ENCODE measurements around the gene THAP2.

Gene THAP2

DNA sequence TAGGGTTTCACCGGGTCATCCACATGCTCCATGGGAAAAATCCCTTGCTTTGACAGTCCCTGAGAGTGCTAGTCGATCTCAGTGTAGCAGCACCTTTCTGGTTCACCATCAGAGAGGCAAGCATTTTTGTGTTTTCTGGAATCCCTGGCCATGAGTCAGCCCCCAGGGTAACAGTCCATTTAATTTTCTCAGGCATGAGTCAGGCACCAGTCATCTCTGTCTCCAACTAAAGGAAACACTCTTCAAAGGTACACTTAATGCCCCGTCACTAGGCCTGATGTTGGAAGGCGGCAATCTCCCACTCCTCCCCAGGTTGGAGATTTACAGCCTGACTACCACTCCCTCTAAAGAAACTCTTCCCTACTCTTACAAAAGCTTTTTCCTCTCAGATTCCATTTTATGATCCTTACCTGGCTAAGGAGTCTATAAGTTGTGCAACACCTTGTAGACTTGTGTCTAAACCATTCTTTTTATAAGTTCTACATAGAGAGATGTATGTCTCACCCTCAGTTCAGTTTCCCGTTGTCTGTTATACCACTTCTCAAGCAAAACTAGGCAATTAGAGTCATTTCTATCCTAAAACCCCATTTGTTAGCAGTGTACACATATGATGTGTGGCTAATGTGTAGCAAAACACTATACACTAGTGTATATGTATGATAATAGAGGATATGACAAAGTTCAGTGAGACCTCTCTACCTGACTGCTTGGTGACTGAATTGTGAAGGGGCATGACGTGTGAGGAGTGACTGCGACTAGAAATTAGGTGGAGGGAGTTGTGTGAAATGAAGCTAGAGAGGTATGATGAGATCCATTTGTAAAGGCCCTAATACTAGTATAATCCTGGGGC, 46.4 kb downstream of the THAP2 start:
- Histone ChIP-seq H3K9me3 (ENCODE audit: control insufficient read depth, insufficient read depth, low read length) (no peaks in the 10 kb centered on the region), H3K4me1 (ENCODE audit: control insufficient read depth, insufficient read depth, low read length) (peaks cover 11% of the 10 kb centered on the region), H3K36me3 (ENCODE audit: control insufficient read depth, insufficient read depth, low read length) (no peaks in the 10 kb centered on the region), H3K9ac (ENCODE audit: low read depth, low read length) (no peak overlapping the region), H3K4me3 (ENCODE audit: low read depth, low read length) (no peak overlapping the region), H3K27me3 (ENCODE audit: control insufficient read depth, insufficient read depth, low read length) (no peaks in the 10 kb centered on the region)

DNA sequence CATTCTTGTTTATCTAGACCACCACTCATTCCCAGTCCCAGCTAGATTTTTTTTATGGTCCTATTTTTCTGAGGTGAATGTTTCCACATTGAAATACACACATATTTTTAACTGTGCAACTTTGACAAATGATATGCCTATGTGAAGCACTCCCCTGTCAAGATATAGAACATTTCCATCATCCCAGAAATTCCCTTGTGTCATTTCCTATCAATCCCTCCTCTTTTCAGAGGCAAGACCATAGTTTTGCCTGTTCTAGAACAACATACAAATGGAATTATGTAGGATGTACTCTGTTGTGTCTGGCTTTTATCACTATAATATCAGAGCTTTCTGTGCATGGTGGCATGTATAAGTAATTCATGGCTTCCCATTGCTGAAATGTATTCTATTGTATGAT, 54.5 kb downstream of the THAP2 start:
- Histone ChIP-seq H3K4me1 (ENCODE audit: control insufficient read depth, insufficient read depth, low read length) (no peaks in the 10 kb centered on the region), H3K9me3 (ENCODE audit: control insufficient read depth, insufficient read depth, low read length) (no peaks in the 10 kb centered on the region), H3K9ac (ENCODE audit: low read depth, low read length) (no peak overlapping the region), H3K36me3 (ENCODE audit: control insufficient read depth, insufficient read depth, low read length) (no peaks in the 10 kb centered on the region), H3K27me3 (ENCODE audit: control insufficient read depth, insufficient read depth, low read length) (no peaks in the 10 kb centered on the region), H3K4me3 (ENCODE audit: low read depth, low read length) (no peak overlapping the region)

DNA sequence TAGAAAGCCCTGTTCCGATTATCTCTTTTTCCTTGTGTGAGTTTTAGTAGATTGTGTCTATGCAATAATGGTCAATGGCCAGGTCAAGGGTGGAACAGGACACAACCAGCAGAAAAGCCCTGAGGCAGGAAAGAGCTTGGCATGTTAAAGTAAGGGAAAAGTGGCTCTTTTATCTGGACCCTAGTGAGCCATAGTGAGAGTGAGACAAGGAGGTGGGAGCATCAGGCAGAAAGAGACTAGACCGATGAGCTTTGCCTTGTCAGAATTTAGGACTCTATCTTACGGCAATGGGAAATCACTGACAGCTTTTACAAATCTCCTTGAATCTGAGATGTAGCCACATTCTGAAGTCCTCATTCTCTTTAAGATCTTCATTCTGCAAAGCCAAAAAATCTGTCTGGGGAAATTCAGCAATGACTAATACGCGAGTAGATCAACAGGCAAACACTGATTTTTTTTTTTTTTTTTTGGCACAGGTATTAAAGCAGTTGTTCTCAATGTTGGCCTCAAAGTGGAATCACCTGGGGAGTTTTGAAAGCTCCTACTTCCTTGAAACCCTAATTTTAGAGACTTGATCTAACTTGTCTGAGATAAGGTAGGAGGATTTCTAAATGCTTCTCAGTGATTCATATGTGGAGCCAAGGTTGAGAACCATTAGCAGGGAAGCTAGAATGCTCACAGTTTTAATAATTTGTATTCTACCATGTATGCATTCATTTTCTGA, 55.7 kb downstream of the THAP2 start:
- Histone ChIP-seq H3K27me3 (ENCODE audit: control insufficient read depth, insufficient read depth, low read length) (no peaks in the 10 kb centered on the region), H3K36me3 (ENCODE audit: control insufficient read depth, insufficient read depth, low read length) (no peaks in the 10 kb centered on the region), H3K4me3 (ENCODE audit: low read depth, low read length) (no peak overlapping the region), H3K9me3 (ENCODE audit: control insufficient read depth, insufficient read depth, low read length) (no peaks in the 10 kb centered on the region), H3K9ac (ENCODE audit: low read depth, low read length) (no peak overlapping the region), H3K4me1 (ENCODE audit: control insufficient read depth, insufficient read depth, low read length) (no peaks in the 10 kb centered on the region)

DNA sequence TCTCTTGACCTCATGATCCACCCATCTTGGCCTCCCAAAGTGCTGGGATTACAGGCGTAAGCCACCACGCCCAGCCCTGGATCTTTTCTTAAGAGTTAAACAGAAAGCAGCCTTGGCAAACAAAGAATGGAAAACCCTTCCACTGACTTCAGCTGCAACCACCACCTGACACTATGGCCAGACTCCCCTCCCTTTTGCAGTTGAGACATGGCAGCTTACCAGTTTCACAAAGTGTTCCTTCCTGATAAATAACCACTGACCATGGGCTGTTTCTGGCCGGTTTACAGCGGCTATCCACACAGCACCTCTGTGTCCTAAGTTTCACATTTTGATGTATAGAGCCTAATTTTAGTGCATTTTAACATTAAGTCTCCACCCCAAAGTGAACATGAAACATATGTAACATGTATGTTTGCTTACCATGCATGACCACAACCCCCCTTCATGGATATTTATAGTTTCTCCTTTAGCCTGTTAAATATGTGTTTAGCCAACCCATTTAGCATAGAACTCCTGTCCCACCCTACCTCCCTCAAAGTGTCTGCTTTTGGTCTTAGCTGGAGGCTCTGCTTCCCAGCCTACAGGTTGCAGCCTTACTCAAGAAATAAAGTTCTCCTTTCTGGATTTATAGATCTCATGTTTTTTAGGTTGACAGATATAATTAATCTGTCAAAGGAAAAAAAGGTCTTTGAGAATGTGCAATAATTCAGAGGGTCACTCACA, 57.8 kb downstream of the THAP2 start:
- H3K27me3 ChIP-seq (ENCODE audit: control insufficient read depth, insufficient read depth, low read length): no peaks in the 10 kb centered on the region
- no peaks in the 10 kb centered on the region for H3K4me1 ChIP-seq (ENCODE audit: control insufficient read depth, insufficient read depth, low read length)
- H3K9me3 ChIP-seq (ENCODE audit: control insufficient read depth, insufficient read depth, low read length): no peaks in the 10 kb centered on the region
- H3K9ac ChIP-seq (ENCODE audit: low read depth, low read length): no peak overlapping the region
- no peak overlapping the region for H3K4me3 ChIP-seq (ENCODE audit: low read depth, low read length)
- H3K36me3 ChIP-seq (ENCODE audit: control insufficient read depth, insufficient read depth, low read length): no peaks in the 10 kb centered on the region

DNA sequence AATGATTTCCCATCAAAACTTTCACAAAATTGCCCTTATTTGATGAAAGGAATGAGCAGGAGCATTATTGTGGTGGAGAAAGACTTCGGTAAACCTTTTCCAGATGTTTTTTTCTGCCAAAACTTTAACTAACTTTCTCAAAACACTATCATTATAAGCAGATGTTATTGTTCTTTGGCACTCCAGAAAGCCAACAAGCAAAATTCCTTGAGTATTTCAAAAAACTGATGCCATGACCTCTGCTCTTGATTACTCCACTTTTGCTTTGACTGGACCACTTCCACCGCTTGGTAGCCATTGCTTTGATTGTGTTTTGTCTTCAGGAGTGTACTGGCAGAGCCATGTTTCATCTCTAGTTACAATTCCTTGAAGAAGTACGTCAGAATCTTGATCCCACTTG, 60.9 kb downstream of the THAP2 start:
- Histone ChIP-seq H3K4me1 (ENCODE audit: control insufficient read depth, insufficient read depth, low read length) (no peaks in the 10 kb centered on the region), H3K4me3 (ENCODE audit: low read depth, low read length) (no peak overlapping the region), H3K36me3 (ENCODE audit: control insufficient read depth, insufficient read depth, low read length) (no peaks in the 10 kb centered on the region), H3K9ac (ENCODE audit: low read depth, low read length) (no peak overlapping the region), H3K9me3 (ENCODE audit: control insufficient read depth, insufficient read depth, low read length) (no peaks in the 10 kb centered on the region), H3K27me3 (ENCODE audit: control insufficient read depth, insufficient read depth, low read length) (no peaks in the 10 kb centered on the region)

DNA sequence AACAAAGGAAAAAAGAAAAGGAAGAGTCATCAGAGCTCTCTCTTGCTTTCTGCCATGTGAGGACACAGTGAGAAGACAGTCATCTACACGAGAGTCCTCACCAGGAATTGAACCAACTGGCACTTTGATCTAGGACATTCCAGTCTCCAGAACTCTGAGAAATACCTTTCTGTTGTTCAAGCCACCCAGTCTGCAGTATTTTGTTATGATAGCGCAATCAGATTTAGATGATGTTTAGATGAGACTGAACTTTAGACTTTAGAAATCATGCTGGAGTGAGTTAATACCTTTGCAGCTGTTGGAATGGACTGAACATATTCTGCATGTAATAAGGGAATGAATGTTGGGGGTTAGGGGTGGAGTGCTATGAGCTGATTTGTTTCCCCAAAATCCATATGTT, 62.4 kb downstream of the THAP2 start:
- no peak overlapping the region for H3K4me3 ChIP-seq (ENCODE audit: low read depth, low read length)
- H3K9me3 ChIP-seq (ENCODE audit: control insufficient read depth, insufficient read depth, low read length): no peaks in the 10 kb centered on the region
- no peaks in the 10 kb centered on the region for H3K4me1 ChIP-seq (ENCODE audit: control insufficient read depth, insufficient read depth, low read length)
- no peak overlapping the region for H3K9ac ChIP-seq (ENCODE audit: low read depth, low read length)
- H3K36me3 ChIP-seq (ENCODE audit: control insufficient read depth, insufficient read depth, low read length): no peaks in the 10 kb centered on the region
- no peaks in the 10 kb centered on the region for H3K27me3 ChIP-seq (ENCODE audit: control insufficient read depth, insufficient read depth, low read length)

DNA sequence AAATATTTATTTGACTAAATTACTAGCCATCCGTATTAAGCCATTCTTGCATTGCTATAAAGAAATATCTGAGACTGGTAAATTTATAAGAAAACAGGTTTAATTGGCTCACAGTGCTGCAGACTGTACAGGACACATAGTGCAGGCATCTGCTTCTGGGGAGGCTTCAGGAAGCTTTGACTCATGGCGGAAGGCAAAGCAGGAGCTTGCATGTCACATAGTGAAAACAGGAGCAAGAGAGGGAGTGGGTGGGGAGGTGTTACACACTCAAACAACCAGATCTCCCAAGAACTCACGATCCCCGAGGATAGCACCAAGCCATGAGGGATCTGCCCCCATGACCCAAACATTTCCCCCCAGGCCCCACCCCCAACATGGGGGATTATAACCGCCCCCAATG, 63.9 kb downstream of the THAP2 start:
- Histone ChIP-seq H3K9me3 (ENCODE audit: control insufficient read depth, insufficient read depth, low read length) (no peaks in the 10 kb centered on the region), H3K9ac (ENCODE audit: low read depth, low read length) (no peak overlapping the region), H3K36me3 (ENCODE audit: control insufficient read depth, insufficient read depth, low read length) (no peaks in the 10 kb centered on the region), H3K27me3 (ENCODE audit: control insufficient read depth, insufficient read depth, low read length) (no peaks in the 10 kb centered on the region), H3K4me1 (ENCODE audit: control insufficient read depth, insufficient read depth, low read length) (no peaks in the 10 kb centered on the region), H3K4me3 (ENCODE audit: low read depth, low read length) (no peak overlapping the region)
